Measurements from ENCODE around the gene CCNB3.
A peak's percentile ranks its signal among the peaks of the same experiment; 100 is the strongest.
"Not testable (repeated sequence)": the region's sequence is repeated elsewhere in the genome, so short reads cannot be mapped to it uniquely, and the experiment has no call there.

CCNB3 gene, protein sequence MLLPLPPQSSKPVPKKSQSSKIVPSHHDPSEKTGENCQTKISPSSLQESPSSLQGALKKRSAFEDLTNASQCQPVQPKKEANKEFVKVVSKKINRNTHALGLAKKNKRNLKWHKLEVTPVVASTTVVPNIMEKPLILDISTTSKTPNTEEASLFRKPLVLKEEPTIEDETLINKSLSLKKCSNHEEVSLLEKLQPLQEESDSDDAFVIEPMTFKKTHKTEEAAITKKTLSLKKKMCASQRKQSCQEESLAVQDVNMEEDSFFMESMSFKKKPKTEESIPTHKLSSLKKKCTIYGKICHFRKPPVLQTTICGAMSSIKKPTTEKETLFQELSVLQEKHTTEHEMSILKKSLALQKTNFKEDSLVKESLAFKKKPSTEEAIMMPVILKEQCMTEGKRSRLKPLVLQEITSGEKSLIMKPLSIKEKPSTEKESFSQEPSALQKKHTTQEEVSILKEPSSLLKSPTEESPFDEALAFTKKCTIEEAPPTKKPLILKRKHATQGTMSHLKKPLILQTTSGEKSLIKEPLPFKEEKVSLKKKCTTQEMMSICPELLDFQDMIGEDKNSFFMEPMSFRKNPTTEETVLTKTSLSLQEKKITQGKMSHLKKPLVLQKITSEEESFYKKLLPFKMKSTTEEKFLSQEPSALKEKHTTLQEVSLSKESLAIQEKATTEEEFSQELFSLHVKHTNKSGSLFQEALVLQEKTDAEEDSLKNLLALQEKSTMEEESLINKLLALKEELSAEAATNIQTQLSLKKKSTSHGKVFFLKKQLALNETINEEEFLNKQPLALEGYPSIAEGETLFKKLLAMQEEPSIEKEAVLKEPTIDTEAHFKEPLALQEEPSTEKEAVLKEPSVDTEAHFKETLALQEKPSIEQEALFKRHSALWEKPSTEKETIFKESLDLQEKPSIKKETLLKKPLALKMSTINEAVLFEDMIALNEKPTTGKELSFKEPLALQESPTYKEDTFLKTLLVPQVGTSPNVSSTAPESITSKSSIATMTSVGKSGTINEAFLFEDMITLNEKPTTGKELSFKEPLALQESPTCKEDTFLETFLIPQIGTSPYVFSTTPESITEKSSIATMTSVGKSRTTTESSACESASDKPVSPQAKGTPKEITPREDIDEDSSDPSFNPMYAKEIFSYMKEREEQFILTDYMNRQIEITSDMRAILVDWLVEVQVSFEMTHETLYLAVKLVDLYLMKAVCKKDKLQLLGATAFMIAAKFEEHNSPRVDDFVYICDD (N-terminal part only)

DNA sequence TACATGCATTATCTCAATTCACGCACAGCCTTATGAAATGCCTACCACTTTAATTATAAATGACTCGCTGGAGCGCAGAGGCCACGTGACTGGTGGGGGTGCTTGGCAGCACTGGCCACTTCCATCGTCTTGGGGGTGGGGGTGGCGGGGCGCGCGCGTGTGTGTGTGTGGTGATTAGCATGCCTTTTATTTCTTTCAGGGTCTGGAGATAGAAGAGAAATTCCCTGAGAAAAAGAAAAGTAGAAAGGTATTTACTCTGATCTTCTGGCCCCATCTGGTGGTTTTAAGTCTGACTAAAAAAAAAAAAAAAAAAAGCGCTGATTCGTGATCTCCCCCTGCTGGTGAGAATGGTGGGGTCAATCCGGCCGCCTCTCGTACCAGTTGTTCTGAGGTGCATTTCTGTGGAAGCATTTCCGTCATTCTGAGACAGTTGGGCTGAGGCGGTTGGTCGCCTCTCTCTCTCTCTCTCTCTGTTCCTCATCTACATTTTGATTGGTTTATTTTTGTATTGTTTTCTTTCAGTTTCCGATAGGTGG lies at the start of gene CCNB3:
Gene CCNB3 (plus strand): TSS at position 402 of the 536 bp plus-strand sequence. CDS start 80,399 bp downstream, outside the sequence.
- peak; percentile 34 to 47 (median 38) for DNase-seq (ENCODE audit: low read depth in 3 of 3)

DNA sequence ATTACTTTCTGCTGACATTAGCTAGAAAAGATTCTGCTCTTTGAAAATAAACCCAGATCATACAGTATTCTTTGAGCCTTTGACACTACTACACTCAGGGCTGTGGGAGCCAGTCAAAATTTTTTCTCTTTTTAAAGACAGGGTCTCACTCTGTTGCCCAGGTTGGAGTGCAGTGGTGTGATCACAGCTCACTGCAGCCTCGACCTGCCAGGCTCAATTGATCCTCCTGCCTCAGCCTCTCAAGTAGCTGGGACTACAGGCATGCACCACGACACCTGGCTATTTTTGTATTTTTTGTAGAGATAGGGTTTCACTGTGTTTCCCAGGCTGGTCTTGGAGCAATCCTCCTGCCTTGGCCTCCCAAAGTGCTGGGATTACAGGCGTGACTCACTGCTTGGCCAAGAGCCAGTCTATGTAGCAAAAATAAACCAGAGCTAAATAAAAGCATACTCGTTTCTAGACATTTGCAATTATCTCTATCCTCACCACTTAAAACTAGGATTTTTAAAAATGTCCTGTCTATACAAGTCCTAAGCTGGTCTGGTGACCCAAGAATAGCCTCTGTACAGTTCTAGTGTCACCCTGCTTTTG lies 46.9 kb upstream of the CCNB3 start:
- no peak for DNase-seq (ENCODE audit: low read depth in 3 of 3)

DNA sequence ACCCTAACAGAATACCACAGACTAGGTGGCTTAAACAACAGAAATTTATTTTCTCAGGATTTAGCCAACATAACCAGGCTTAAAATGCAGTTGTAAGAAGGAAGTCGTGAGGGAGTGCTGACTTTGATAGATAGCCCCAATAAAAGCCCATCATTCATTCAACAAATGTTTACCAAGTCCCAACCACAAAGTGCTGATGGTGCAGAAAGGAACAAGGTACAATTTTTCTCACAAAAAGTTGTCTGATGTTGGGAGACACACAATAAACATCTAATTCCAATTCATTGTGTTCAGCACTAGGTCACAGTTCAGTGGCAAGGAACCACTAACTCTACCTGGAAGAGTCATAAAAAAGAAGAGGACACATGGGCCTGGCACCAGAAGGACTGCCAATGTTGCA lies 46.0 kb upstream of the CCNB3 start:
- DNase-seq (ENCODE audit: low read depth in 3 of 3) = no peak

DNA sequence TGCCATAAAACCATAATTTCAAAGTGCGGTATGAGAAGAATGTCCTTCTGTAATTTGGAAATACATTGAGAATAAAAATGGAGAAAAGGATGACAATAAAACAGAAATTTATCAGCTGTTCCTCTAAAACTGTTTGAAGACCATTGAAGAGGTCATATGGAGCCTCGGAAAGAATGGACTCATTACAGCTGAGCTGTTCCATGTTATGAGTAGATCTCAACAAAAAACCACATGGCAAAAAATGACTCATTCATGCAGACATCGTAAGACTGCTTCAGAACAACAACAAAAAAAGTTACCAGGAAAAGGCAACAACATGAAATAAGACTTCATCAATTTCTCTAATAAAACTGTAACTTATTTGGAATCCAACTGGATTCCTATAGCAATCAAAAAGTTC lies 43.4 kb upstream of the CCNB3 start:
- DNase-seq (ENCODE audit: low read depth in 3 of 3) = no peak

DNA sequence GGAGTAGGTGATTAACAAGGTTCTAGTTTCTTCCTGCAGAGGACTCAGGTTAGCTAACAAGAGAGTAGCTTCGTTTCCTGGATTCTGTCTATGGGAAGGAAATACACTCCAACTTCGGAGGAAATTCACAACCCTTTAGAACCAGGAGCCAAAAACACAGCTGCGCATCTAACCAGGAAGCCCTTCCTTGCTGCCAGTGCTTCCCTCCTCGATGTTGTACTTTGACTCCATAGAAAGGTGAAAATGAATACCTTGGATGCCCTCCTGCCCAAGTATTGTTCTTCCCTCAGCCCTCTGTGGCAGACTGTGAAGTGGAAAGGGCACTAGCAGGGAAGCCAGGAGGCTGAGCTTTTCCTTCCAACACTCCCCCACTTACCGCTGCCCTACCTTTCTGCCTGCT lies 38.8 kb upstream of the CCNB3 start:
- no peak for DNase-seq (ENCODE audit: low read depth in 3 of 3)

DNA sequence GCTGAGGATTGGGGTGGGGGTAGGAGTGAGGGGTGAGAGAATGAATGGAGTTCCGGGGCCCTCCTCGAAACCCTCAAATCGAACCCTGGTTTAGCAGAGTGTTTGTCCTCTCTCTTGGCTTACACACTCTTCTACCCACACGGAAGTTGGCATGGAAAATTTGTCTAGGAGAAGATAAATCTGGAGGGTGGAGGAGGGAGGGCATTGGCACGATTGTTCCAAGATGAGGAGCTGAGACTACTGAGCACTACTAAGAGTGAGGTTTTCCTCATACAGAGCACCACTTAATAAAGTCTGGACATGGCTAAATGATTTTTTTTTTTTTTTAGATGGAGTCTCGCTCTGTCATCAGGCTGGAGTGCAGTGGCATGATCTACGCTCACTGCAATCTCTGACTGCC lies 37.2 kb upstream of the CCNB3 start:
- no peak for DNase-seq (ENCODE audit: low read depth in 3 of 3)

DNA sequence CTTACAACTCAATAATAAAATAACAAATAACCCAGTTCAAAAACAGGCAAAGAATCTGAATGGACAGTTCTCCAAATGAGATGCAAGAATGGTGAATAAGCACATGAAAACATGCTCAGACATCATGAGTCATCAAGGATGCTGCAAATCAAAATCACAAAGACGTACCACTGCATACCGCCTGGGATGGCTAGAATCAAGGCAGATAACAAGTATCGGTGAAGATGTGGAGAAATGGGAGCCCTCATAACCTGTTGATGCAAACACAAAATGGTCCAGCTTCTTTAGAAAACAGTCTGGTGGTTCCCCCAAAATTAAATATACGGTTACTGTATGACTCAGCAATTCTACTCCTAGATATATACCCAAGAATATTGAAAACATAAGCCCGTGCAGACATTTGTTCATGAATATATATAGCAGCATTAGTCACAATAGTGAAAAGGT lies 36.3 kb upstream of the CCNB3 start:
- no peak for DNase-seq (ENCODE audit: low read depth in 3 of 3)

DNA sequence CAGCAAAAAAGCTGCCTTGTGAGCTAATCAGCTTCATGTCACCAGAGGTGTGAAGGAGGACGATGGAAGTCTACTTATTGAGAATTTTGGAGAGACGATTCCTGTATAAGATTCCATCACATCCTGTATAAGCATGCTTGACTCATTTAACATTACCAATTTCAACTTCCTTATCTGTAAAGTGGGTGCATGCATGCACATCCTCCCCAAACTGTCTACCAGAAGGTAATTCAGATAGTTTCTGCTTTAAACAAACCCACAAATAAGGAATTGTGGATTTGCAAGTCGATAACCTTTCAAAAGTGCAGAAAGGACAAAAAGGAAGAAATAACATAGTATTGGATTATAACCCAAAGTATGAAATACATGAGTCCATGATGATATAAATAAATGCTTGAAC lies 34.8 kb upstream of the CCNB3 start:
- no peak for DNase-seq (ENCODE audit: low read depth in 3 of 3)

DNA sequence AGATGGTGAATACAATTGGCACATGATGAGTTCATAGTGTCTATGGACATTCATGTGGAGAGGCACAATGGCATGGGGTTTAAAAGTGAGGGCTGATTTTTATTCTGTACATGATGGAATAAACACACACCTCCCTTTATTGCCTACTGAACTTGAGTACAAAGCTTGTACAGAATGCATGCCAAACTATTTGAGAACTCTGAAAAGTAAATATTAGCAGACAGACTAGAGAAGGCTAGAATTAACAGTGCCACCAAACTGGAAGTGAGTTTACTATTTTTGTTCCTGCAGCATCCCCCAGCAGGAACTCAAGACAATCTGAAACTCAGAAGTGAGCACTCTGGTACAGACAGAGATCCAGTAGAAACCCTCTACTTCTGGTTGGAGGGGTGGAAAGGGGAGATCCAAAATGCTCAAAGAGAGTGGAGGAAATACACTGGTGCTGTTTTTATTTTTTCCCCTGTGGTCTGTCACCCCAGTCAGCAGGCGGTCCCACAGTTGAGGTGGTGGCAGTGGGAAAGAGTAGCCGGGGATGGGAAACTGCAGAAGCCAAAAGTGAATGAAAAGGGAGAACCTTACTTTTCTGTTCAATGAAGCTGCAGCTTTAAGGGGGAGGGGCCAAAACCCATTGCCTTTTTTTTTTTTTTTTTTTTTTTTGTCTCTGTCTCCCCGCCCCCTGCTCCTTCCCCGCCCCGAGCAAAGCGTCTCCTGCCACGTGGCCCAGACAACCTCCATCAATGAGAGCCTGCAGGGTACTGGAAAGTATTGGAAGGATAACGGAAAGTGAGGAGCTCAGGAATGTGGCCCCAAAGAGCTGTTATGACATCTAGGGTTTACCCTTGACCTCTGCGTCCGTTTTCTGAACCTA lies 24.3 kb upstream of the CCNB3 start:
- no peak for DNase-seq (ENCODE audit: low read depth in 3 of 3)

DNA sequence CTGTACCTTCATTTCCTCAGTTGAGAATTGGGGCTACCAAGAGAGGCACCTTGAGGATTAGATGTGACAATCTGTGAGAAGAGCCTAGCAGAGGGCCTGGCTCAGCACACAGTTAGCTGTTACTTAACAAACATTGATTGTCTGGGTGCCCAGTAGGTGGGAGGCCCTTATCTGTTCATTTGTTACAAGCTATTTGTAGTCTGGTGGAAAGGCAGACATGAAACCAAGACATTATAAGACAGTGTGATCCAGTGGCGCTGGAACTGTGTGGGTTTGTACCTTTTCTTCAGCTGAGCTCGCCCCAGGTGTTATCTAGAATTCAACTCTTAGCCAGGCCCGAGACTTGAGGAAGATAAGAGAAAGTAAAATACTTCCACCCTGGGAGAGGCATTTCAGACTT lies 20.7 kb upstream of the CCNB3 start:
- DNase-seq (ENCODE audit: low read depth in 3 of 3) = no peak

DNA sequence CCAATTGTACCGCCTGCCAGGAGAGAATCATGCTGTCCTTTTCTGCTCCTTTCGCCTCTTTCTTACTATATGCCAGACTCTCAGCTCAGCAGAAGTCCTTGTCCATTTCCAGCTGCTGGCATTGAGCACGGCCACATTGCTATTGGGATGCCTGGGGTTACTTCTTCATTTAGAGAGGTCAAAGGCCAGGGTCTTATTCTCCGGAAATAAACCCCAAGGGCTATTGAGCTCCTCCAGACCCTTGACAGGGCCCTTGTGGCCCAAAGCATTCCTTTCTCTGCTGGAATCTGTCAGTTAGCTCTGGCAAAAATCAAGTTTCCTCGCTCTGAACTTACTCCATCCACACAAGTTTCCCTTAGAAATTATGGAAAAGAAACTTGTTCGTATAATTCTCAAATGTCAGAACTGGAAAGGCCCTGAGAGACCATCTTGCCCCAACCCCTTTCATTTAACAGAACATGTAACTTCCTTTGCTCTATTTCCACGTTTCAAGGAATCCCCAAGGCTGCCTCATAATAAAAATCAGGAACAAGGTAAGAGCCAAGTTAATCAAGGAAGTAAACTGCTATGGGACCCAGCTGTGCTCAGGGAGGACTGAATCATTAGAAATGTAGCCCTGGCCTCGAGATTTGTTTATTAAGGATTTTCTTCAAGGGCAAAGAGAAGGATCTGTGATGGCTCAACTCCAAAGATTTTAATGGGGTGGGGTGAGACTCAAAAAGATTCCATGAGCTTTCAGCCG lies 15.5 kb upstream of the CCNB3 start:
- DNase-seq (ENCODE audit: low read depth in 3 of 3) = no peak

DNA sequence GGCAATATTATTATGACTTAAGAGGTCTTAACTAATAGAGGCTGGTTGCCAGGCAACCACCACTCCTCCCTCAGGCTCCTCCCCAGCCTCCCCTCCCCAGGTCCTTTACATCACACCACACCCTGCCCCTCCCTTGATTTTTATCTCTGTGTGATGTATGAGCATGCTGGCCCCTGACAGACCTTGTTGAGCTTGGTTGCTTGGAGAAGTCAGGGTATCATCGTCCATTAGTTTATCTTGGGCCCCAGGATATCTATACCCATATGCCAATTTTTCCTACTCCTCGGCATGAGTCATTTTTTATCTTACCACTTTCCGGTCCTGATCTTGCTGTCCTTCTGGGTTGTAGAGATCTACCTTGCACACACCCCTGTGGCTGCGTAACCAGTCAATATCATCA lies 6.2 kb upstream of the CCNB3 start:
- DNase-seq (ENCODE audit: low read depth in 3 of 3) = no peak

DNA sequence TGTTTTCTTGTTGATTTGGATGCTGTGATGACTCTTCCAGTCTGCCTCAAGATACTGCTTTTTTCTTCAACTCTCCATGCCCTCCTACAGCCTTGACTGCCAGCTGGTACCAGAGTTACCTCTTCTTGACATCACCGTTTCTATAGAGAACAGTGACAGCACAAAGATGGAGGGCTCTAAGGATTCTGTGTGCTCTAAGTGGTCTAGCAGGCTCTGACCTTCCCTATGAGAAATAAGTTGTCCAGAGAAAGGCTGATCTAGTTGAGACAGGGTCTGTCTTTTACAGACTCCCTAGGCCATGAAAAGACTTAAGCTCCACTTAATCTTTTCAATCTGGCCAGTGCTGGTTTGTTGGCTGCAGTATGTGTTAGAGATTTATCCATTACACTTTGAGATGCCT lies 3.7 kb upstream of the CCNB3 start, which contains the start of gene AKAP4:
Gene AKAP4 (minus strand): TSS at position 101 of the 400 bp plus-strand sequence. CDS start 118 bp downstream, outside the sequence.
- DNase-seq (ENCODE audit: low read depth in 3 of 3) = no peak

DNA sequence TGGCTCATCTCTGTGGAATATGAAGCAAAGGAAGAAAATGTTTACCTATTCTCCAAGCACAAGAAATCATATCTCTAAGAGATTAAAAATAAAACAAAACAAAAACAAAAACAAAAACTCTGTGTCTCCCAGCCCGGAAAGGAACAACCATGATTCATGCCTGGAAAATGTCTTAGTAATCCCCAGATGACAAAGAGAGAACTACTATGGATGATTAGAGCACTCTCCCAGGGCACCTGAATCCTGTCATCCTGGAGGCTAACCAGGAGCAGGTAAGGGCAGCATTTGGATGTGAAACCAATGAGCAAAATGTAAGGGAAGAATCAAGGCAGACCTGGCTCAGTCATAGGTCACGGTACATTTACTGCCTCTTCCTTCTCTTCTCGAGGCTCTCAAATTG lies 2.0 kb upstream of the CCNB3 start:
- no peak for DNase-seq (ENCODE audit: low read depth in 3 of 3)

DNA sequence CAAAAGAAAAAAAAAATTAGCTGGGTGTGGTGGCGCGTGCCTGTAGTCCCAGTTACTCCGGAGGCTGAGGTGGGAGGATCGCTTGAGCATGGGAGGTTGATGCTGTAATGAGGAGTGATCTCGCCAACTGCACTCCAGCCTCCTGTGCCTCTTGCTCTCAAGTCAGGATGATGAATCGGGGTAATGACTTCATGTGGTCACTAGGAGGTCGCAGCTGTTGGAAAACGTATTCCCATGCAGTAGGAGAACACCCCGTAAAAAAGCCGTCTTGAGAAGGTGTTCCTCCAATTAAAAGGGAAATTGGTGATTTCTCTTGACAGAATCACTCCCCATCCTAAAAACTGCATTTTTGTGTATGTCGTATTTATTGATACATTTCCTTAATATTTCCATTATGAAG lies 2.2 kb downstream of the CCNB3 start:
- no peak for DNase-seq (ENCODE audit: low read depth in 3 of 3)

DNA sequence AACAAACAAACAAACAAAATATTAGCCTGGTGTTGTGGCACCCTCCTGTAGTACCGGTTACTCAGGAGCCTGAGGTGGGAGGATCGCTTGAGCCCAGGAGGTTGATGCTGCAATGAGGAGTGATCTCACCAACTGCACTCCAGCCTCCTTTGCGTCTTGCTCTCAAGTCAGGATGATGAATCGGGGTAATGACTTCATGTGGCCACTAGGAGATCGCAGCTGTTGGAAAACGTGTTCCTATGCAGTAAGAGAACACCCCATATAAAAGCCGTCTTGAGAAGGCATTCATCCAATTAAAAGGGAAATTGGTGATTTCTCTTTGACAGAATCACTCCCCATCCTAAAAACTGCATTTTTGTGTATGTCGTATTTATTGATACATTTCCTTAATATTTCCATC lies 6.9 kb downstream of the CCNB3 start:
- no peak for DNase-seq (ENCODE audit: low read depth in 3 of 3)

DNA sequence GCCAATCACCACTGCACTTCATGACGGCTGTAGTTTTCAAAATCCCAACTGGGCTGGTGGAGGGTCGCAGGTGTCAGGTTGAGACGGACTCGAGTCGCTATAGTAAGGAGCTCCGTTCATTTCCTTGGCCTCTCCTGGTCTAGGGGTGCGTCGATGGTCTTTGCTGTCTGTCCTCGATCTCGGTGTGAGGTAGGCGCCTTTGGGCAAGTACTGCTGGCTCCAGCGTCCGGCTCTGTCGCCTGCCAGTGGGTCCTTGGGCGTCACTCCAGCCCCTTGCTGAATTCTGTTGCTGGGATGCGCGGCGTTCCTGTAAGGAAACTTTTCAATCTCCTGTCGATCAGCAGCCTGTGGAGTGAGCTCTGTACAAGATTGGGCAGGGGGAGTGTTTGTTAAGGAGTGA lies 76.7 kb downstream of the CCNB3 start:
- no peak for DNase-seq (ENCODE audit: low read depth in 3 of 3)

DNA sequence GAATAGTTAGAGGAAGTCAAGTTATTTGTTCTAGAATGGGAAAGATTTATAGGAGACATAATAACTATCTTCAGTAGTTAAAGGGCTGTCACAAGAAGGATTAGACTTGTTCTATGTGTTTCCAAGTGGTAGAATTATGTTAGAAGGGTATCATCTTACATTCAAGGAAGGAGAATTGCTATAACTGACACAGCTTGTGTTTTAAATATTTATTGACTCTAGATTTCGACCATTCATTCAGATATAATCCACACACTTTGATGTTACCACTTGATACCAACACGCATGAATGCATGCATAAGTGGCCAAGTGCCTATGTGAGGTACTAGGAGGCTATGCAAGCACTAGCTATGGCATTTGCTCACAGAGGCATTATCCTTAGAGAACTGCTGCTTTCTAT lies 122.7 kb downstream of the CCNB3 start:
- DNase-seq (ENCODE audit: low read depth in 3 of 3) = no peak

DNA sequence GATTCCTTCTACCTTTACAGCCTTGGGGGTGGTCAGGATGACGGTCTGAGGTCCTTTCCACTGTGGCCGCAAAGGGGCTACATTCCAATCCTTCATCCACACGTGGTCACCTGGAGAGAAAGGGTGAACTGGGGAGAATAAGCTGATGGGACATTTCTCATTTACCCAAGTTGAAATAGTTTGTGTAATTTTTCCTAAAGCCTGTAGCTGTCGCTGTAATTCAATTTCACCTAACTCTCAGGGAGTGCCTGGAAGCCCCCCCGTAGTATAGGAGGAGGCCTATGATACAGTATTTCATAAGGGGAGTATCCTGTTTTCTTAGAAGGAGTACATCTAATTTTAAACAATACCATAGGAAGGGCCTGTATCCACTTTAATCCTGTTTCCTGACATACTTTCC lies 128.1 kb downstream of the CCNB3 start:
- DNase-seq (ENCODE audit: low read depth in 3 of 3) = not testable (repeated sequence)

DNA sequence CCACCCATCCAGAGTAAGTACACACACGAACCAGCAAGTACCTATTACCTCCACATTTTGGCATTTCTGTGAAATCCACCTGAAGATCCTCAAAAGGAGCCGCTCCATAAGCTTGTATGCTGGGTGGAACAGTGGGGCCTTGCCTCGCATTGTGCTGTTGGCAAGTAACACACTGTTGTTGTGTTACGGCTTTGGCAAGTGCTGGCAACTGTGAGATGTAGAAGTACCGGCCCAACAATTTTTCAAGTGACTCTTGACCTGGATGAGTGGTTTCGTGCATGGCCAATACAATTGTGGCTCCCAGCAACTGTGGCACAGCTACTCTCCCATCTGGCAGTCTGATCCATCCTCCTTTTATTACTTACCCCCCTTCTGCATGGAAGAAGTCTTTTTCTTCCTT lies 128.7 kb downstream of the CCNB3 start:
- DNase-seq (ENCODE audit: low read depth in 3 of 3) = no peak

Data from stimulated activated CD4-positive, alpha-beta T cell treated with anti-CD3 and anti-CD28 coated beads, TNF-alpha, amount 100 ng/mL, for 4 hours (primary cell).